Fibroblast of lung (primary cell): ENCODE measurements around the gene TARP.

Experiments used
- DNase-seq, 2 donors: peaks; one replicate each; pipeline versions ENCODE4 v3.0.0 to v3.0.0-alpha.2; 2010; ENCODE audit warnings: low read depth in 2 of 2
- H2AFZ ChIP-seq: 2 replicates; pipeline ENCODE4 v1.5.1; 2012; ENCODE audit warnings: low read length, control low read depth, inconsistent platforms
- H3K27ac ChIP-seq: 2 replicates; pipeline ENCODE4 v1.5.1; 2011; ENCODE audit warnings: low read length, control low read depth; ENCODE audit not compliant: insufficient read depth
- H3K27me3 ChIP-seq: 2 replicates; pipeline ENCODE4 v1.5.1; 2011; ENCODE audit warnings: mild to moderate bottlenecking, low read length; ENCODE audit not compliant: control insufficient read depth, insufficient read depth
- H3K36me3 ChIP-seq: 2 replicates; pipeline ENCODE4 v1.5.1; 2011; ENCODE audit warnings: low read length; ENCODE audit not compliant: control insufficient read depth, insufficient read depth
- H3K4me1 ChIP-seq: 2 replicates; pipeline ENCODE4 v1.5.1; 2011; ENCODE audit warnings: low read length; ENCODE audit not compliant: control insufficient read depth, insufficient read depth; ENCODE audit errors: extremely low read depth
- H3K4me2 ChIP-seq: 2 replicates; pipeline ENCODE4 v1.5.1; 2011; ENCODE audit warnings: low read length, control low read depth; ENCODE audit not compliant: insufficient read depth; ENCODE audit errors: extremely low read depth
- H3K4me3 ChIP-seq, 4 experiments: fragments of 200-600 bp in 1 of 4; sonication (generic) in 1 of 4; replicated peaks in 1 of 4; 2 replicates each; pipeline ENCODE4 v1.5.1; 2011 to 2016; ENCODE audit warnings: low read length in 4 of 4, low read depth in 3 of 4, mild to moderate bottlenecking in 3 of 4, control low read depth in 2 of 4, inconsistent platforms in 1 of 4, mixed read lengths in 1 of 4; ENCODE audit not compliant: insufficient read depth in 1 of 4; ENCODE audit errors: control extremely low read depth in 1 of 4
- H3K79me2 ChIP-seq: 2 replicates; pipeline ENCODE4 v1.5.1; 2012; ENCODE audit warnings: mild to moderate bottlenecking, low read length, inconsistent platforms; ENCODE audit not compliant: control insufficient read depth, insufficient read depth
- H3K9ac ChIP-seq: 2 replicates; pipeline ENCODE4 v1.5.1; 2011; ENCODE audit warnings: mild to moderate bottlenecking, low read length, control low read depth; ENCODE audit not compliant: insufficient read depth
- H3K9me3 ChIP-seq: 2 replicates; pipeline ENCODE4 v1.5.1; 2012; ENCODE audit warnings: low read depth, low read length; ENCODE audit not compliant: control insufficient read depth, insufficient read depth
- H4K20me1 ChIP-seq: 2 replicates; pipeline ENCODE4 v1.5.1; 2011; ENCODE audit warnings: low read length; ENCODE audit not compliant: control insufficient read depth, insufficient read depth; ENCODE audit errors: extremely low read depth
- CTCF ChIP-seq, 2 donors: IDR thresholded peaks in 1 of 2; conservative IDR thresholded peaks in 1 of 2; 1 replicate in 1 of 2; 2 replicates in 1 of 2; pipeline ENCODE4 v1.5.1; 2011 to 2012; ENCODE audit warnings: low read length in 2 of 2, control low read depth in 1 of 2, inconsistent platforms in 1 of 2, low read depth in 1 of 2, mild to moderate bottlenecking in 1 of 2
- EZH2 ChIP-seq: IDR thresholded peaks from 2 replicates; pipeline ENCODE4 v1.5.1; 2012; ENCODE audit warnings: low read length, control low read depth, mild to moderate bottlenecking; ENCODE audit errors: missing control alignments

TARP gene

GRCh38 chr7:38280707-38281106 is 7.3 kb upstream of the TARP start:
- Histone ChIP-seq H3K79me2 (no peaks in the 10 kb centered on the region), H2AFZ (no peak overlapping the region), H4K20me1 (no peaks in the 10 kb centered on the region), H3K36me3 (no peaks in the 10 kb centered on the region), H3K4me3 (no peak overlapping the region), H3K4me1 (no peaks in the 10 kb centered on the region), H3K9ac (no peak overlapping the region), H3K27ac (no peak overlapping the region), H3K9me3 (no peaks in the 10 kb centered on the region), H3K4me2 (no peak overlapping the region), H3K27me3 (no peaks in the 10 kb centered on the region)
- TF ChIP-seq EZH2, result no peak
- TF ChIP-seq CTCF (conservative IDR thresholded peaks at IDR 0.05 in 1 of 2, IDR thresholded peaks at IDR 0.05 in 1 of 2; ENCODE audit: low read depth in 1 of 2, low read length in 2 of 2), result no peak
- DNase-seq, result no peak

- Histone ChIP-seq H3K27me3 (no peaks in the 10 kb centered on the region), H2AFZ (no peak overlapping the region), H3K4me3 (no peak overlapping the region), H3K4me2 (no peak overlapping the region), H3K4me1 (no peaks in the 10 kb centered on the region), H3K79me2 (no peaks in the 10 kb centered on the region), H3K36me3 (no peaks in the 10 kb centered on the region), H3K9me3 (no peaks in the 10 kb centered on the region), H3K9ac (no peak overlapping the region), H4K20me1 (no peaks in the 10 kb centered on the region), H3K27ac (no peak overlapping the region)
- TF ChIP-seq EZH2 (no peak), CTCF (conservative IDR thresholded peaks at IDR 0.05 in 1 of 2, IDR thresholded peaks at IDR 0.05 in 1 of 2; ENCODE audit: low read depth in 1 of 2, low read length in 2 of 2) (no peak)
- no peak for DNase-seq
Observed at GRCh38 chr7:38280000-38280399, 6.6 kb upstream of the TARP start.

- no peak for DNase-seq
- Histone ChIP-seq H4K20me1 (no peaks in the 10 kb centered on the region), H3K9me3 (no peaks in the 10 kb centered on the region), H3K4me2 (no peak overlapping the region), H3K4me1 (no peaks in the 10 kb centered on the region), H3K4me3 (no peak overlapping the region), H3K9ac (no peak overlapping the region), H3K36me3 (no peaks in the 10 kb centered on the region), H3K27ac (no peak overlapping the region), H2AFZ (no peak overlapping the region), H3K27me3 (no peaks in the 10 kb centered on the region), H3K79me2 (no peaks in the 10 kb centered on the region)
- no peak for TF ChIP-seq EZH2
- TF ChIP-seq CTCF (conservative IDR thresholded peaks at IDR 0.05 in 1 of 2, IDR thresholded peaks at IDR 0.05 in 1 of 2; ENCODE audit: low read depth in 1 of 2, low read length in 2 of 2), result no peak
Observed at GRCh38 chr7:38276096-38276877, 2.9 kb upstream of the TARP start.
